Skin of body (tissue), 2 donors: ENCODE data around the gene POLR2E. TPM values are rescaled to one million over a fixed set of nuclear protein-coding genes. Genes with fewer than 3 reads are reported as not detected.
"Not testable (repeated sequence)": the region's sequence is repeated elsewhere in the genome, so short reads cannot be mapped to it uniquely, and the experiment has no call there.

Source experiments
- DNase-seq: peaks from one replicate; lab custom pipeline; 2025; lab: John Stamatoyannopoulos, UW
- total RNA-seq: library from RNA; depleted of rRNA; stranded (reverse); fragments of >200 nt; gene quantifications from one replicate; pipeline ENCODE4 v1.2.3, GENCODE V29; 2014

The POLR2E gene
- total RNA-seq: 47.1 TPM

GRCh38 chr19:1094978-1095701 lies at the start of gene POLR2E:
TSS of gene POLR2E (minus strand) at chr19:1095375. CDS start at chr19:1095315, 60 bp downstream.
- peak; percentile 97 for DNase-seq

- DNase-seq: no peak
Measured at GRCh38 chr19:1144741-1145140, 49.6 kb upstream of the POLR2E start.

GRCh38 chr19:1143828-1144399 lies 48.7 kb upstream of the POLR2E start:
- no peak for DNase-seq

- no peak for DNase-seq
Measured at GRCh38 chr19:1141944-1142343, 46.8 kb upstream of the POLR2E start.

- no peak for DNase-seq
Measured at GRCh38 chr19:1140272-1141027, 45.3 kb upstream of the POLR2E start.

GRCh38 chr19:1139126-1139525 lies 44.0 kb upstream of the POLR2E start:
- DNase-seq: no peak

GRCh38 chr19:1138121-1138520 lies 42.9 kb upstream of the POLR2E start:
- no peak for DNase-seq

- no peak for DNase-seq
Measured at GRCh38 chr19:1136621-1137317, 41.6 kb upstream of the POLR2E start.

GRCh38 chr19:1136201-1136600 lies 41.0 kb upstream of the POLR2E start:
- DNase-seq: no peak

GRCh38 chr19:1135454-1135853 lies 40.3 kb upstream of the POLR2E start:
- no peak for DNase-seq

- DNase-seq: no peak
Measured at GRCh38 chr19:1134431-1134830, 39.3 kb upstream of the POLR2E start.

GRCh38 chr19:1133471-1133929 lies 38.3 kb upstream of the POLR2E start:
- no peak for DNase-seq

GRCh38 chr19:1132552-1133383 lies 37.6 kb upstream of the POLR2E start:
- no peak for DNase-seq

GRCh38 chr19:1131718-1132551 lies 36.8 kb upstream of the POLR2E start:
- peak; percentile 25 for DNase-seq

GRCh38 chr19:1130771-1131717 lies 35.9 kb upstream of the POLR2E start:
- DNase-seq: no peak

GRCh38 chr19:1129535-1129934 lies 34.4 kb upstream of the POLR2E start:
- no peak for DNase-seq

- DNase-seq: not testable (repeated sequence)
Measured at GRCh38 chr19:1129084-1129483, 33.9 kb upstream of the POLR2E start.

- no peak for DNase-seq
Measured at GRCh38 chr19:1128106-1128505, 32.9 kb upstream of the POLR2E start.
